CD4-positive, alpha-beta T cell treated with Interleukin-17A for 4 hours (primary cell): Measurements from ENCODE around the gene ATP5F1E.
"Not testable (repeated sequence)": the region's sequence is repeated elsewhere in the genome, so short reads cannot be mapped to it uniquely, and the experiment has no call there.

Experiments used
- DNase-seq: peaks from one replicate; pipeline ENCODE4 v3.0.0-alpha.2; 2020; ENCODE audit warnings: mixed read lengths

The ATP5F1E gene

GRCh38 chr20:59018817-59019216 lies 13.3 kb downstream of the ATP5F1E start:
- DNase-seq = no peak

- no peak for DNase-seq
Measured at GRCh38 chr20:59017493-59018231, 14.5 kb downstream of the ATP5F1E start.

GRCh38 chr20:59016795-59017492 lies 15.2 kb downstream of the ATP5F1E start:
- DNase-seq = peak; percentile 53

- DNase-seq = no peak
Measured at GRCh38 chr20:59015812-59016711, 16.1 kb downstream of the ATP5F1E start.

GRCh38 chr20:59015411-59015810 lies 16.7 kb downstream of the ATP5F1E start:
- DNase-seq = no peak

GRCh38 chr20:59014680-59015389 lies 17.3 kb downstream of the ATP5F1E start:
- no peak for DNase-seq

- peak; percentile 23 for DNase-seq
Measured at GRCh38 chr20:59013959-59014608, 18.1 kb downstream of the ATP5F1E start.

GRCh38 chr20:59013031-59013951 lies 18.8 kb downstream of the ATP5F1E start:
- DNase-seq = no peak

GRCh38 chr20:59011874-59012157 lies 20.3 kb downstream of the ATP5F1E start:
- not testable (repeated sequence) for DNase-seq

- DNase-seq = no peak
Measured at GRCh38 chr20:59010995-59011873, 20.9 kb downstream of the ATP5F1E start.

GRCh38 chr20:59010321-59010994 lies 21.7 kb downstream of the ATP5F1E start:
- no peak for DNase-seq

GRCh38 chr20:59008715-59009336 lies 23.3 kb downstream of the ATP5F1E start:
- no peak for DNase-seq

GRCh38 chr20:59007665-59008511 lies 24.2 kb downstream of the ATP5F1E start:
- DNase-seq = no peak

- peak; percentile 63 for DNase-seq
Measured at GRCh38 chr20:59006864-59007664, 25.1 kb downstream of the ATP5F1E start, which contains the start of gene CTSZ. Gene CTSZ (minus strand): TSS chr20:59007254. CDS start chr20:59007128, 126 bp downstream.

- DNase-seq = no peak
Measured at GRCh38 chr20:59006167-59006863, 25.8 kb downstream of the ATP5F1E start.

- no peak for DNase-seq
Measured at GRCh38 chr20:59005523-59006166, 26.5 kb downstream of the ATP5F1E start.
